Fibroblast of skin of right biceps (primary cell): ENCODE results near the gene FCER2.

Experiments used
- DNase-seq: peaks from one replicate; pipeline ENCODE4 v3.0.0-alpha.2; 2013

FCER2 gene

GRCh38 chr19:7732045-7732444 is 30.1 kb upstream of the FCER2 start, which contains the start of gene CLEC4G:
TSS of gene CLEC4G (minus strand) at chr19:7732110. CDS start at chr19:7732102, 8 bp downstream.
- DNase-seq: no peak

GRCh38 chr19:7731615-7732014 is 29.7 kb upstream of the FCER2 start:
- no peak for DNase-seq

GRCh38 chr19:7731218-7731595 is 29.3 kb upstream of the FCER2 start:
- DNase-seq: no peak

- no peak for DNase-seq
These were observed 28.6 kb upstream of the FCER2 start for GRCh38 chr19:7730286-7731217.

GRCh38 chr19:7729831-7730285 is 27.9 kb upstream of the FCER2 start:
- no peak for DNase-seq

- DNase-seq: no peak
These were observed 27.3 kb upstream of the FCER2 start for GRCh38 chr19:7729211-7729610.

GRCh38 chr19:7725791-7726190 is 23.9 kb upstream of the FCER2 start:
- DNase-seq: no peak

GRCh38 chr19:7722231-7722651 is 20.3 kb upstream of the FCER2 start:
- no peak for DNase-seq

GRCh38 chr19:7720351-7720750 is 18.4 kb upstream of the FCER2 start:
- DNase-seq: no peak

GRCh38 chr19:7718668-7719067 is 16.7 kb upstream of the FCER2 start:
- no peak for DNase-seq

- DNase-seq: no peak
These were observed 14.8 kb upstream of the FCER2 start for GRCh38 chr19:7716762-7717161.

- DNase-seq: no peak
These were observed 13.7 kb upstream of the FCER2 start for GRCh38 chr19:7715671-7716070.

GRCh38 chr19:7710616-7711015 is 8.7 kb upstream of the FCER2 start:
- DNase-seq: no peak

GRCh38 chr19:7709932-7710460 is 8.1 kb upstream of the FCER2 start:
- DNase-seq: no peak

- DNase-seq: no peak
These were observed 5.1 kb upstream of the FCER2 start for GRCh38 chr19:7706955-7707456.

GRCh38 chr19:7706188-7706954 is 4.4 kb upstream of the FCER2 start:
- DNase-seq: no peak

GRCh38 chr19:7705387-7706187 is 3.7 kb upstream of the FCER2 start:
- DNase-seq: no peak

GRCh38 chr19:7704280-7705060 is 2.5 kb upstream of the FCER2 start:
- no peak for DNase-seq

GRCh38 chr19:7703332-7703731 is 1.4 kb upstream of the FCER2 start:
- DNase-seq: no peak

GRCh38 chr19:7701049-7701653 is 780 bp downstream of the FCER2 start:
- no peak for DNase-seq
